Fibroblast of upper back skin (primary cell): ENCODE results near the gene PLCG2.
"Not testable (repeated sequence)": the region's sequence is repeated elsewhere in the genome, so short reads cannot be mapped to it uniquely, and the experiment has no call there.

Source experiments
- DNase-seq: peaks from one replicate; pipeline ENCODE4 v3.0.0-alpha.2; 2013

Gene PLCG2

GRCh38 chr16:81921085-81921814 lies 142.2 kb downstream of the PLCG2 start:
- DNase-seq: peak; percentile 31

GRCh38 chr16:81921843-81922584 lies 142.9 kb downstream of the PLCG2 start:
- no peak for DNase-seq

GRCh38 chr16:81923296-81923695 lies 144.2 kb downstream of the PLCG2 start:
- no peak for DNase-seq

GRCh38 chr16:81925016-81925415 lies 145.9 kb downstream of the PLCG2 start:
- DNase-seq: no peak

- no peak for DNase-seq
Measured at GRCh38 chr16:81926036-81926435, 146.9 kb downstream of the PLCG2 start.

GRCh38 chr16:81927561-81928185 lies 148.6 kb downstream of the PLCG2 start:
- no peak for DNase-seq

- DNase-seq: no peak
Measured at GRCh38 chr16:81928271-81928918, 149.3 kb downstream of the PLCG2 start.

GRCh38 chr16:81928975-81929374 lies 149.9 kb downstream of the PLCG2 start:
- no peak for DNase-seq

- DNase-seq: no peak
Measured at GRCh38 chr16:81929841-81930240, 150.8 kb downstream of the PLCG2 start.

- DNase-seq: no peak
Measured at GRCh38 chr16:81931927-81932326, 152.8 kb downstream of the PLCG2 start.

GRCh38 chr16:81932668-81933067 lies 153.6 kb downstream of the PLCG2 start:
- DNase-seq: no peak

- no peak for DNase-seq
Measured at GRCh38 chr16:81933361-81933760, 154.3 kb downstream of the PLCG2 start.

GRCh38 chr16:81934711-81935110 lies 155.6 kb downstream of the PLCG2 start:
- not testable (repeated sequence) for DNase-seq

GRCh38 chr16:81936209-81937000 lies 157.3 kb downstream of the PLCG2 start:
- no peak for DNase-seq

GRCh38 chr16:81937305-81938038 lies 158.4 kb downstream of the PLCG2 start:
- peak; percentile 18 for DNase-seq

GRCh38 chr16:81938326-81939163 lies 159.5 kb downstream of the PLCG2 start:
- no peak for DNase-seq

- DNase-seq: no peak
Measured at GRCh38 chr16:81939164-81940056, 160.3 kb downstream of the PLCG2 start.

- peak; percentile 66 for DNase-seq
Measured at GRCh38 chr16:81940781-81941560, 161.9 kb downstream of the PLCG2 start.
